Measurements from ENCODE around the gene PTPRD.

- no peak for TF ChIP-seq POLR2A (IDR thresholded peaks at IDR 0.05)
- TF ChIP-seq CTCF (IDR thresholded peaks at IDR 0.05), result no peak
Observed at GRCh38 chr9:8736805-8737204, 1876.0 kb downstream of the PTPRD start.

Data from thyroid gland (tissue), 4 donors.